ENCODE data around the gene LTB4R. TPM values are rescaled to one million over a fixed set of nuclear protein-coding genes. Genes with fewer than 3 reads are reported as not detected.
A peak's percentile ranks its signal among the peaks of the same experiment; 100 is the strongest.
"Not testable (repeated sequence)": the region's sequence is repeated elsewhere in the genome, so short reads cannot be mapped to it uniquely, and the experiment has no call there.

Gene LTB4R
- total RNA-seq, 1 donor = 1.3 TPM

DNA sequence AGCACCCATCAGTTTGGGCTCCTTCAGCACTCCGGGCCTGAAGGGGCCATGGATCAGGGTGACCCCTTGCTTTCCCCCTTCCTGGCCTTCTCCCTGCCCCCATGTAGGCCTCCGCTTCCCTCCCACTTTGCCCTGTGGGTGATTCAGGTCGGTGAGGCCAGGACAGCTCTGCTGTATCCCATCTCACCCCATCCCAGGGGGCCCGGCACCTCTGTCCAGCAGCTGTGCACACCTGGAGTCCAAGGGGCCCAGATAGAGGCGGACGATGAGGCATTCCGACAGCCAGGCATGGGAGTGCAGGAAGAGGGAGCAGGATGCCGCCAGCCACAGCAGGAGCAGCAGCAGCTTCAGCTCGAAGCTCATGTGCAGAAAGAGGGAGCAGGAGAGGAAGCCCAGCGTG is 11.4 kb downstream of the LTB4R start:
- no peak for TF ChIP-seq CTCF (IDR thresholded peaks at IDR 0.05; ENCODE audit: insufficient read depth, low read depth, low read length)
- DNase-seq (ENCODE audit: low read depth) = no peak

DNA sequence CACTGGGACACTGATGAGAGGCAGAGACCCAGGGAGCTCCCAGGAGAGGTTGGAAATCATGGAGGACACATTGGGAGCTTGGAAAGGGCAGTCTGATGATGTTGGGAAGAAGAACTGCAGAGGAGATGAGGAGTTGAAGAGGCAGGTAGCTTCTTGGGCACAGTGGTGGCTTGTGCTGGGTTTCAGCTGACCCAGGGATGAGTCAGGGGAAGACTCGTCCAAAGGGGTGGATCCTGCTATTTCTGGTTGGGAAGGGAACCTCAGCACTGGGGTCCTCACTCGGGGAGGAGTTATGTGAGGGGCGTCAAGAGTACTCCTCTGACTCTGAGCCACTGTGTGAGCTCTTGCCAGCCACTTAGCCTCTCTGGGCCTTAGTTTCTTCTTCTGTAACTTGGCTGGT is 12.0 kb downstream of the LTB4R start:
- no peak for TF ChIP-seq CTCF (IDR thresholded peaks at IDR 0.05; ENCODE audit: insufficient read depth, low read depth, low read length)
- no peak overlapping the region for H3K4me3 ChIP-seq (ENCODE audit: low read depth, low read length)
- DNase-seq (ENCODE audit: low read depth) = no peak

More for the DNA sequence above, 11.4 kb downstream of the LTB4R start:
- no peak overlapping the region for H3K4me3 ChIP-seq (ENCODE audit: low read depth, low read length)

DNA sequence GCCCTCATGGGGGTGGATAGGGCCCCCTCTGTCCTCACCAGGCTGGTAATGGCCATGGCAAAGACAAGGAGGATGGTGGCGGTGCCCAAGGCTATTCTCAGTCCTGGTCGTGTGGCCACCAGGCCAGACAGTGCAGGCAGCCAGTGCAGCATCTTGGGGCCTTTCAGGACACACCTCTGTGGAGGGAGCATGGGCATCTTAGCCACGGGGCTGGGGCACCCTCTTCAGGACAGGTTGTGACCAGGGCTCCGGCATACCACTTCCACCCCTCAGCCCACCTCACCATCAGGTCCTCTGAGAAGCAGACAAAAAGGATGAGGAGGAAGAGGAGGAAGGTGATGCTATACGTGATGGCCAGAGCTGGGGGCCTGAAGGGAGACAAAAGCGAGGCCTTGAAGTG is 12.7 kb downstream of the LTB4R start:
- no peak for DNase-seq (ENCODE audit: low read depth)
- TF ChIP-seq CTCF (IDR thresholded peaks at IDR 0.05; ENCODE audit: insufficient read depth, low read depth, low read length) = no peak
- no peak overlapping the region for H3K4me3 ChIP-seq (ENCODE audit: low read depth, low read length)

DNA sequence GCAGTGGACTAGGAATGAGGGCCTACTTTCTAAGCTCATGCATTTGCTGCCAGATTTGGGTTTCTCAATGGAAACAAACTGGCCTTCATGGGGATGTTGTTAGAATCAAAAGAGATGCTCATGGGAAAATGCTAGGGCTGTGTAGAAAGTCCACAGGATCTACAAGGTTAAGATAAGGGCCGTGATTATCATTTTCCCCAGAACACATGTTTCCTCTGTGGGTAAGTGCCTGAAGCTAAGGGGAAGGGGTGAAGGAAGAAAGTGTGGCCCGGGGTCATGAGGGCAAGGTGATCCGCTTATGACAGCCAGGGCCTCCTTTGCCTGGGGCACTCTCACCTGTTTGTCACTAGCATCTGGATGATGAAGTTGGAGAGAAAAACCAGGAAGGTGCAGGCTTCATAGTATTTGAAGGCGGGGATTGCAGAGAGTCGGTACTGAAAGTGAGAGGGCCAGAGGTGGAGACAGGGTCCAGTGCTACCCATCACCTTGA is 13.8 kb downstream of the LTB4R start:
- DNase-seq (ENCODE audit: low read depth) = no peak
- H3K4me3 ChIP-seq (ENCODE audit: low read depth, low read length) = no peak overlapping the region
- TF ChIP-seq CTCF (IDR thresholded peaks at IDR 0.05; ENCODE audit: insufficient read depth, low read depth, low read length) = no peak

- no peak overlapping the region for H3K4me3 ChIP-seq (ENCODE audit: low read depth, low read length)
- TF ChIP-seq CTCF (IDR thresholded peaks at IDR 0.05; ENCODE audit: insufficient read depth, low read depth, low read length) = no peak
- DNase-seq (ENCODE audit: low read depth) = no peak
Measured at GRCh38 chr14:24325963-24326362, 14.7 kb downstream of the LTB4R start.

GRCh38 chr14:24327303-24327702 is 16.0 kb downstream of the LTB4R start:
- H3K4me3 ChIP-seq (ENCODE audit: low read depth, low read length) = no peak overlapping the region
- no peak for TF ChIP-seq CTCF (IDR thresholded peaks at IDR 0.05; ENCODE audit: insufficient read depth, low read depth, low read length)
- no peak for DNase-seq (ENCODE audit: low read depth)

DNA sequence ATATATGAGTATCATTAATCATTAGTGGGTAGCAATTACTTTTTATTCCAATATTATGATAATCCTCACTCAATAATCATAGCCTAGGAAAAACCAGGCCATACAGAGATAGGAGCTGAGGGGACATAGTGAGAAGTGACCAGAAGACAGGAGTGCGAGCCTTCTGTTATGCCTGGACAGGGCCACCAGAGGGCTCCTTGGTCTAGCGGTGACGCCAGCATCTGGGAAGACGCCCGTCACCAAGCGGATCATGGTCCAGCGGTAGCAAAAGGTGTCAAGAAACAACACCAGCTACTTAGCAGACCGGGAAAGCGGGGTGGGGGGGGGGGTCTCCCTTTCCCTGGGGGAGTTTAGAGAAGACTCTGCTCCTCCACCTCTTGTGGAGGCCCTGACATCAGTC is 16.6 kb downstream of the LTB4R start:
- peak; percentile 42 for TF ChIP-seq CTCF (IDR thresholded peaks at IDR 0.05; ENCODE audit: insufficient read depth, low read depth, low read length)
- not testable (repeated sequence) for DNase-seq (ENCODE audit: low read depth)

More for the DNA sequence above, 16.6 kb downstream of the LTB4R start:
- not testable (repeated sequence) for H3K4me3 ChIP-seq (ENCODE audit: low read depth, low read length)

Measured in fibroblast of villous mesenchyme (primary cell).